A673 (cell line): ENCODE measurements around the gene PA2G4. TPM values are rescaled to one million over a fixed set of nuclear protein-coding genes. Genes with fewer than 3 reads are reported as not detected.

ENCODE experiments used
- BruUV-seq: library from RNA; stranded (reverse); fragments of 400-500 nt; replicated peaks from 2 replicates; lab custom pipeline; 2021; lab: Mats Ljungman, UMichigan
- CTCF ChIA-PET: fragments of 300-600 bp; sonication (Branson Sonifier 250); formaldehyde crosslinking; loops from one replicate; lab custom pipeline; 2022; ENCODE audit warnings: antibody characterized with exemption; lab: Charles Lee
- POLR2A ChIA-PET: fragments of 300-600 bp; sonication (Branson Sonifier 250); formaldehyde crosslinking; loops from one replicate; lab custom pipeline; 2022; ENCODE audit warnings: antibody characterized with exemption; ENCODE audit not compliant: low non-redundant PET; lab: Charles Lee
- DNase-seq: peaks from one replicate; pipeline ENCODE4 v3.0.0-alpha.2; 2015; ENCODE audit warnings: low spot score
- H3K27ac ChIP-seq: fragments of 200-600 bp; sonication (generic); 2 replicates; pipeline ENCODE4 v1.5.1; 2016; ENCODE audit warnings: mixed run types, low read depth, mild to moderate bottlenecking, mixed read lengths, antibody characterized with exemption, low read length; ENCODE audit not compliant: poor library complexity, severe bottlenecking
- H3K27me3 ChIP-seq: fragments of 200-600 bp; sonication (generic); replicated peaks from 2 replicates; pipeline ENCODE4 v1.6.1; 2017; ENCODE audit warnings: mixed run types, low read depth, mild to moderate bottlenecking, mixed read lengths, antibody characterized with exemption, low read length; ENCODE audit not compliant: insufficient read depth, poor library complexity
- H3K36me3 ChIP-seq: fragments of 200-600 bp; sonication (generic); 2 replicates; pipeline ENCODE4 v1.6.1; 2016; ENCODE audit warnings: mixed run types, mild to moderate bottlenecking, mixed read lengths, antibody characterized with exemption, low read length; ENCODE audit not compliant: insufficient read depth, poor library complexity, severe bottlenecking
- H3K4me1 ChIP-seq: fragments of 200-600 bp; sonication (generic); 2 replicates; pipeline ENCODE4 v1.6.1; 2017; ENCODE audit warnings: mixed run types, mild to moderate bottlenecking, mixed read lengths, antibody characterized with exemption, low read length; ENCODE audit not compliant: insufficient read depth, poor library complexity, severe bottlenecking
- H3K4me3 ChIP-seq: fragments of 200-600 bp; sonication (generic); 2 replicates; pipeline ENCODE4 v1.5.1; 2016; ENCODE audit warnings: low read depth, mixed run types, mild to moderate bottlenecking, mixed read lengths, low read length; ENCODE audit not compliant: poor library complexity, severe bottlenecking
- H3K9me3 ChIP-seq: fragments of 200-600 bp; sonication (generic); 2 replicates; pipeline ENCODE4 v1.6.1; 2016; ENCODE audit warnings: mixed run types, low read depth, mild to moderate bottlenecking, mixed read lengths, antibody characterized with exemption, low read length; ENCODE audit not compliant: poor library complexity, severe bottlenecking
- EZH2 ChIP-seq: fragments of 200-600 bp; sonication (generic); IDR thresholded peaks from 2 replicates; pipeline ENCODE4 v1.6.1; 2017; ENCODE audit warnings: borderline replicate concordance, low read depth, mild to moderate bottlenecking, mixed read lengths, antibody characterized with exemption, low read length; ENCODE audit not compliant: poor library complexity, severe bottlenecking
- intact Hi-C: fragments of 100-400 bp; cut with micrococcal nuclease; formaldehyde crosslinking; loops from one replicate; pipeline ENCODE4 v1.10.0; 2022; ENCODE audit not compliant: unreplicated experiment
- total RNA-seq: library from RNA; stranded (reverse); gene quantifications from 2 replicates; pipeline ENCODE4 v1.2.3, GENCODE V29; 2021
- TF ChIP-seq, protein P1 (sequence below): fragments of 300-800, 200-600 bp; sonication (generic); conservative IDR thresholded peaks from 2 replicates; pipeline ENCODE4 v1.5.1; 2017; ENCODE audit warnings: low read depth, mild to moderate bottlenecking, antibody characterized with exemption, low read length, moderate library complexity, mixed read lengths

Gene PA2G4
- total RNA-seq, 1 experiment from 2014 or later: 327 TPM

GRCh38 chr12:56161690-56162351 lies 57.5 kb downstream of the PA2G4 start:
- no peak for TF ChIP-seq EZH2
- TF ChIP-seq, protein P1, sequence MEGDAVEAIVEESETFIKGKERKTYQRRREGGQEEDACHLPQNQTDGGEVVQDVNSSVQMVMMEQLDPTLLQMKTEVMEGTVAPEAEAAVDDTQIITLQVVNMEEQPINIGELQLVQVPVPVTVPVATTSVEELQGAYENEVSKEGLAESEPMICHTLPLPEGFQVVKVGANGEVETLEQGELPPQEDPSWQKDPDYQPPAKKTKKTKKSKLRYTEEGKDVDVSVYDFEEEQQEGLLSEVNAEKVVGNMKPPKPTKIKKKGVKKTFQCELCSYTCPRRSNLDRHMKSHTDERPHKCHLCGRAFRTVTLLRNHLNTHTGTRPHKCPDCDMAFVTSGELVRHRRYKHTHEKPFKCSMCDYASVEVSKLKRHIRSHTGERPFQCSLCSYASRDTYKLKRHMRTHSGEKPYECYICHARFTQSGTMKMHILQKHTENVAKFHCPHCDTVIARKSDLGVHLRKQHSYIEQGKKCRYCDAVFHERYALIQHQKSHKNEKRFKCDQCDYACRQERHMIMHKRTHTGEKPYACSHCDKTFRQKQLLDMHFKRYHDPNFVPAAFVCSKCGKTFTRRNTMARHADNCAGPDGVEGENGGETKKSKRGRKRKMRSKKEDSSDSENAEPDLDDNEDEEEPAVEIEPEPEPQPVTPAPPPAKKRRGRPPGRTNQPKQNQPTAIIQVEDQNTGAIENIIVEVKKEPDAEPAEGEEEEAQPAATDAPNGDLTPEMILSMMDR: no peak
- POLR2A ChIA-PET: no interaction called here
- H3K9me3 ChIP-seq: no peaks in the 10 kb centered on the region
- CTCF ChIA-PET: no interaction called here
- no peak for DNase-seq
- BruUV-seq: no TSS peak
- peak overlapping the region; percentile 46 for H3K27ac ChIP-seq
- H3K4me3 ChIP-seq: no peak overlapping the region
- H3K36me3 ChIP-seq: peaks cover 70% of the 10 kb centered on the region
- no peaks in the 10 kb centered on the region for H3K27me3 ChIP-seq
- peaks cover 29% of the 10 kb centered on the region for H3K4me1 ChIP-seq
- intact Hi-C loops: no loop called here

- TF ChIP-seq, protein P1: no peak
- no peak for TF ChIP-seq EZH2
- H3K27me3 ChIP-seq: no peaks in the 10 kb centered on the region
- H3K9me3 ChIP-seq: no peaks in the 10 kb centered on the region
- H3K27ac ChIP-seq: peak overlapping the region; percentile 56
- TSS peak; percentile 64 for BruUV-seq
- no peak overlapping the region for H3K4me3 ChIP-seq
- H3K36me3 ChIP-seq: peaks cover 75% of the 10 kb centered on the region
- POLR2A ChIA-PET: interaction anchor here (0.6 to 0.8 kb wide), 4 partner anchors 11 to 90 kb away, joined by 3 to 6 read pairs (median 4); partner anchors contain the start of gene SMARCC2
- peaks cover 29% of the 10 kb centered on the region for H3K4me1 ChIP-seq
- CTCF ChIA-PET: interaction anchor here (0.7 kb wide), 1 partner anchor 77 kb away, joined by 4 read pairs; no protein-coding TSS in a partner anchor
- DNase-seq: peak; percentile 63
- intact Hi-C loops: no loop called here
Measured at GRCh38 chr12:56162468-56163290, 58.3 kb downstream of the PA2G4 start.

Other genes with a start within 250 kb of the PA2G4 start
- gene PYM1, start 176.7 kb upstream of the PA2G4 start, total RNA-seq: 23.8 and 24.6 TPM in 2 replicates
- 10.1 and 13.7 TPM in 2 replicates for gene DGKA, start 173.4 kb upstream of the PA2G4 start, total RNA-seq
- gene PMEL, start 138.5 kb upstream of the PA2G4 start, total RNA-seq: 1.2 and 2.0 TPM in 2 replicates
- gene CDK2, start 137.7 kb upstream of the PA2G4 start, total RNA-seq: 103 and 113 TPM in 2 replicates
- gene RAB5B, start 130.5 kb upstream of the PA2G4 start, total RNA-seq: 73.9 and 78.1 TPM in 2 replicates
- gene SUOX, start 107.3 kb upstream of the PA2G4 start, total RNA-seq: 2.2 and 5.0 TPM in 2 replicates
- gene IKZF4, start 83.5 kb upstream of the PA2G4 start, total RNA-seq: 8.8 and 9.5 TPM in 2 replicates
- gene RPS26, start 62.6 kb upstream of the PA2G4 start, total RNA-seq: 51.9 and 69.9 TPM in 2 replicates
- gene ERBB3, start 24.4 kb upstream of the PA2G4 start, total RNA-seq: 0.70 and 2.0 TPM in 2 replicates
- 3,332 and 3,475 TPM in 2 replicates for gene RPL41, start 12.1 kb downstream of the PA2G4 start, total RNA-seq
- 11.8 and 14.4 TPM in 2 replicates for gene ZC3H10, start 13.7 kb downstream of the PA2G4 start, total RNA-seq
- gene ESYT1, start 23.7 kb downstream of the PA2G4 start, total RNA-seq: 90.0 and 107 TPM in 2 replicates
- gene MYL6B, start 48.0 kb downstream of the PA2G4 start, total RNA-seq: 180 and 181 TPM in 2 replicates
- gene MYL6, start 53.8 kb downstream of the PA2G4 start, total RNA-seq: 690 and 789 TPM in 2 replicates
- gene SMARCC2, start 84.9 kb downstream of the PA2G4 start, total RNA-seq: 133 and 140 TPM in 2 replicates
- gene RNF41, start 117.4 kb downstream of the PA2G4 start, total RNA-seq: 48.1 and 49.5 TPM in 2 replicates
- gene NABP2, start 119.8 kb downstream of the PA2G4 start, total RNA-seq: 67.5 and 73.2 TPM in 2 replicates
- 0.85 TPM in 1 of 2 replicates, not detected in the other for gene SLC39A5, start 125.5 kb downstream of the PA2G4 start, total RNA-seq
- gene ANKRD52, start 153.8 kb downstream of the PA2G4 start, total RNA-seq: 74.6 and 74.7 TPM in 2 replicates
- gene COQ10A, start 162.4 kb downstream of the PA2G4 start, total RNA-seq: 13.6 and 17.0 TPM in 2 replicates
- gene CS, start 195.8 kb downstream of the PA2G4 start, total RNA-seq: 412 and 448 TPM in 2 replicates
- 162 and 166 TPM in 2 replicates for gene CNPY2, start 211.4 kb downstream of the PA2G4 start, total RNA-seq
- gene PAN2, start 229.4 kb downstream of the PA2G4 start, total RNA-seq: 46.3 and 64.9 TPM in 2 replicates
- gene IL23A, start 234.3 kb downstream of the PA2G4 start, total RNA-seq: not detected in 2 replicates